Mesodermal cell (in vitro differentiated cells): ENCODE results near the gene RPN2.
A peak's percentile ranks its signal among the peaks of the same experiment; 100 is the strongest.

Experiments used
- H3K27ac ChIP-seq: 2 replicates; pipeline ENCODE4 v1.7.0; 2013; ENCODE audit warnings: mild to moderate bottlenecking, low read depth, low read length, moderate library complexity; ENCODE audit not compliant: severe bottlenecking
- H3K36me3 ChIP-seq: 2 replicates; pipeline ENCODE4 v1.7.1; 2013; ENCODE audit warnings: mild to moderate bottlenecking, low read length, moderate library complexity; ENCODE audit not compliant: control insufficient read depth, insufficient read depth
- H3K4me1 ChIP-seq: one replicate; pipeline ENCODE4 v1.7.1; 2013; ENCODE audit warnings: mild to moderate bottlenecking, low read length; ENCODE audit not compliant: insufficient read depth, control insufficient read depth, poor library complexity, severe bottlenecking
- H3K4me3 ChIP-seq: 2 replicates; pipeline ENCODE4 v1.7.0; 2013; ENCODE audit warnings: low read length, control low read depth, mild to moderate bottlenecking; ENCODE audit not compliant: insufficient read depth, poor library complexity, severe bottlenecking; ENCODE audit errors: extremely low read depth
- H3K9me3 ChIP-seq: 2 replicates; pipeline ENCODE4 v1.7.1; 2013; ENCODE audit warnings: mild to moderate bottlenecking, low read length, moderate library complexity; ENCODE audit not compliant: control insufficient read depth
- WGBS, 2 experiments: methylation state at CpG; one replicate each; pipeline ENCODE4 v1.1.5; 2013; ENCODE audit warnings: missing lambda C conversion rate in 2 of 2; ENCODE audit not compliant: insufficient coverage in 2 of 2; 5-methylcytosine and 5-hydroxymethylcytosine counted together

The RPN2 gene

GRCh38 chr20:37179683-37180524, 774 bp downstream of the RPN2 start:
- Histone ChIP-seq H3K9me3 (no peaks in the 10 kb centered on the region), H3K36me3 (peaks cover 39% of the 10 kb centered on the region), H3K4me3 (peak overlapping the region; percentile 89), H3K27ac (peak overlapping the region; percentile 100), H3K4me1 (peaks cover 6% of the 10 kb centered on the region)
- WGBS, 2 experiments: 1 to 19% methylated on average over 10 of the region's 15 CpGs

DNA sequence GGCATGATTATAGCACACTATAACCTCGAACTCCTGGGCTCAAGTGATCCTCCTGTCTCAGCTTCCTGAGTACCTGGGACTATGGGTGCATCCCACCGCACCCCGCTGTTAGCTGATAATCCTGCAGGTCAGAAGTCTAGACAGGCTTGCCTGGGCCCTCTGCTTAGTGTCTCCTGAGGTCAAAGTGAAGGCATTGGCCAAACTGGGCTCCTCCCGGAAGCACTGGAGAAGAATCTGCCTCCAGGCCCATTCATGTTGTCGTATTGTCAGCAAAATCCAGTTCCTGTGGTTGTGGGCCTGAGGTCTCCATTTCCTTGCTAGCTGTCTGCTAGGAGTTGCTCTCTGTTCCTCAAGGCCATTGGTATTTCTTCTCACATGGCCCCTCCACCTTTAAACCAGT, 6.6 kb downstream of the RPN2 start:
- Histone ChIP-seq H3K9me3 (no peaks in the 10 kb centered on the region), H3K4me1 (peaks cover under 1% of the 10 kb centered on the region), H3K36me3 (peaks cover 90% of the 10 kb centered on the region), H3K4me3 (no peak overlapping the region), H3K27ac (no peak overlapping the region)
- WGBS, 2 experiments: 94 to 98% methylated on average over 5 of the region's 5 CpGs

- Histone ChIP-seq H3K9me3 (no peaks in the 10 kb centered on the region), H3K36me3 (peaks cover 82% of the 10 kb centered on the region), H3K4me1 (peaks cover 4% of the 10 kb centered on the region), H3K27ac (no peak overlapping the region), H3K4me3 (no peak overlapping the region)
- 75 to 87% methylated on average over 4 to 6 of the region's 7 CpGs for WGBS, 2 experiments
Measured at GRCh38 chr20:37188787-37189186, 9.7 kb downstream of the RPN2 start.

DNA sequence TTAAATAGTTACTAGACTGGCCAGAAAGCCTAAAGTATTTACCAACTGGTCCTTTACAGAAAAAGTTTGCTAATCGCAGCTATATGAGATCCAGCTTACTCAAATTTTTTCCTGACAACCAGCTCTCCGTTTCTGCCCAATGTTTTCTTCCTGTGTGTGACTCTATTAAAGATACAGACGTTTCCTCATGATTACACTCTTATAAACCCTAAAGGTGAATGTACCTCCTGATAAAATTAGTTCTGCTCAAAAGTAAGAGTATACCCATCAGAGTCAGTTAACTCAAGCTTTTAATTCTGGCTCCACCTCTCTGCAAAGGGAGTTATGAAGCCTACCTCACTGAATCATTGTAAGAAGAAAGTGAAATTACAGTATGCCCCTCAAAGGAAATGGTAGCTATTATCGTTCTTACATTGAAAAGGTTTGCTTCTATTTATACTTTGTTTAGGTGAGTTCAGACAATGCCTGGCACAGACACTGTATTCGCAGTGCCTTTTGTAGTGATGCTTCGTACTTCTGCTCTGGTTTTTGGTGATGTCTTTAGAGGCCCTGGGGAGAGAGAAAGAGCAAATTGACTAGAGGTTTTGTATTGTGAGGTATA, 10.4 kb downstream of the RPN2 start:
- peaks cover 78% of the 10 kb centered on the region for H3K36me3 ChIP-seq
- WGBS, 2 experiments: 96 to 98% methylated on average over 5 of the region's 6 CpGs
- no peak overlapping the region for H3K4me3 ChIP-seq
- H3K27ac ChIP-seq: no peak overlapping the region
- H3K9me3 ChIP-seq: no peaks in the 10 kb centered on the region
- H3K4me1 ChIP-seq: peaks cover 9% of the 10 kb centered on the region

GRCh38 chr20:37190354-37191112, 11.4 kb downstream of the RPN2 start:
- H3K27ac ChIP-seq: no peak overlapping the region
- WGBS, 2 experiments: 97 to 98% methylated on average over 3 to 5 of the region's 9 CpGs
- peaks cover 11% of the 10 kb centered on the region for H3K4me1 ChIP-seq
- H3K4me3 ChIP-seq: no peak overlapping the region
- no peaks in the 10 kb centered on the region for H3K9me3 ChIP-seq
- peaks cover 68% of the 10 kb centered on the region for H3K36me3 ChIP-seq

DNA sequence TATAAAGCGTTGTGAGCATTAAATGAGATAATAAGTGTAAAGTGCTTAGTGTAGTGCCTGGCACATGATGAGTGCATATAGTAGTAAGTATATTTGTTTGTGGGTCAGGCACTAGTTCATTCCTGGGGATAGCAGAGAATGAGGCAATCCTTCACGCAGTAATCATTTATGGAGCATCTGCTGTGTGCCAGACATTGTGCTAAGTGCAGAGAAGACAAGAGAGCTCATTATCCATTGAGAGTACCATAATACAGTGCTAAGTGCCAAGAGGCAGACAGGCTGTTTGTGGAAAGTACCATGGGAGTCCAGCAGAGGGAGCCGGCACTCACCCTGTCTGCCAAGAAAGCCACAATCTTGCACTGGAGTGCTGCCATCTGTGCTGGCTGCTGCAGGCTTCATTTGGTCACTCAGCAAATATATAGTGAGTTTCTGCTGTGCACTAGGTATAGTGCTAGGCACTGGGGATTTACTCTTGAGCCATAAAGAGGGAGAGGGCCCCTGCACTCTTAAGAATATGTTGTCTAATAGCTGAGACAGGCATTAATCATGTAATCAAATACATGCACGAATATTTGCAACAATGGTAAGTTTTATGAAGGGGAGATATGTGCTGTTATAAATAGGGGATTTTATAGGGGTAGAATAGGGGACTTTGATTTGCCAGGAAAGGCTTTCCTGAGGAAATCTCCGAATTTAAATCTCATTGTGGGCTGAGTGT, 13.2 kb downstream of the RPN2 start:
- Histone ChIP-seq H3K9me3 (no peaks in the 10 kb centered on the region), H3K27ac (no peak overlapping the region)

DNA sequence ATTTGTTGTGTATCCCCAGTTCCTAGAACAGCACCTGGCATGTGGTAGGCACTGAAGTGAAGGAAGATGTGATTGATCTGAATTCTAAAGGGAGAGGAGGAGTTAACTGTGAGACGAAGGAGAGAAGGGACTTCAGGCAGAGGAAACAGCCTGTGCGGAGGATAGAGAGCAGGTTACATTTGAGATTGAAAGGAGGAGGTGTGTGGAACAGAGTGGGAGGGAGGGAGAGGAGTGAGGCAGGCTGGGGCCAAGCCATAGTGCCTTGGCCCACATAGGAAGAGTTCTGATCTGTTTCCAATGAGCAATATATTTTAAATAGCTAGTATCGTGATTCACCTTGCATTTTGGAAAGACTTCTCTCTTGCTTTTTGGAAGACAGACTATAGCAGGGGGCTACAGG, 14.1 kb downstream of the RPN2 start:
- H3K4me3 ChIP-seq: no peak overlapping the region
- 90 to 96% methylated on average over 3 of the region's 3 CpGs for WGBS, 2 experiments
- H3K27ac ChIP-seq: no peak overlapping the region
- peaks cover 11% of the 10 kb centered on the region for H3K4me1 ChIP-seq
- no peaks in the 10 kb centered on the region for H3K9me3 ChIP-seq
- peaks cover 69% of the 10 kb centered on the region for H3K36me3 ChIP-seq

More for the DNA sequence above, 13.2 kb downstream of the RPN2 start:
- H3K36me3 ChIP-seq: peaks cover 68% of the 10 kb centered on the region
- H3K4me1 ChIP-seq: peaks cover 11% of the 10 kb centered on the region
- no peak overlapping the region for H3K4me3 ChIP-seq
- WGBS, 2 experiments: 33 to 54% methylated on average over 3 to 4 of the region's 5 CpGs

DNA sequence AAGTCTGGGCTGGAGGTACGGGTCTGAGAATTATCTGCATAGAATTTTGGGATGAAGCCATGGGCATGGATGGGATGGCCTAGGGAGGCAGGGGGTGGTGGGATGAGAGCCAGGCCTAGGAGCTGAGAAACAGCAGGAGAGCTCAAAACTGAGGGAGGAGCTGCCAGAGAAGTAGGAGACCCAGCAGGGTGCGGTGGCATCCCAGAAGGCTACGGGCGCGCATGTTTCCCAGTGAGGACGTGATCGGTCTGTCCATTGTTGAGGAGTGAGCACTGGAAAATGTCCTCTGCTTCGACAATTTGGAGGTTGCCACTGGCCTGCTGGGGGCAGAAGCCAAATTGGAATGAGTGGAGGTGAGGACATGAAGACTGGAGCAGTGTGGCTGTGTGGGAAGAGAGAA, 14.7 kb downstream of the RPN2 start:
- no peak overlapping the region for H3K27ac ChIP-seq

DNA sequence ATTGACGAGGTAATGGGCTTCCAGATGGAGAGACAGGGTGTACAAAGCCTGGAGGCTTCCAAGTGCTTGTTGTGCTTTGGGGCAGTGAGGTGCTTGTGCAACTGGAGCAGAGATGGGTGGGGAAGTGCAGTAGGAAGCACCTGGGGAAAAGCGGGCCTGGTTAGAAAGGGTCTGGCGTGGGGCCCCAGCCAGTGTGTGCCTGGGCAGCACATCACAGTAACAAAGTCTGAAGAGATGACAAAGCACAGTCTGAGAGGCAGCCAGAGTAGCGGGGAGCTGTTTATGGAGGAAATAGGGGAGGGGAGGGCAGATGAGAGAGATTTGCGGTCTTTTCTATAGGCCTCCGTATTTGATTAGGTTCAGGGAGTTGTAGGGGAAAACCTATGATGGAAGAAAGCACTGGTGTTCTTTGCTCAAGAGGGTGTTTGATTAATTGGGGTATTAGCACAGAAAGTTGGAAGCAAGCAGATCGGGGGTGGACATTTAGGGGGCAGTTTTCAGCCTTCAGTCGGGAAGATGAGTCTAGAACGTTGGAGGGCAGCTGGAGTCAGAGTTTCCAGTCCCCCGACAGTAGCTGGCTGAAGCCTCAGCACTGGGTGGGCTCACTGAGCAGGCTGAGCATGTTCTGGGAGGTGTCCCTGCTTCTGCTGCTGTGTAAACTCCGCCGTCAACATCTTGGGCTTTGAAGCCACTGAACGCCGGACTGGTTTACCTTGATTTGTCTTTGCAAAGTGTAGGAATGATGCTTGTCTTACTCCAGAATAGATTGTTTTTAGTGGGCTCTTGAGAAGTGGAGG, 15.7 kb downstream of the RPN2 start:
- 76 to 80% methylated on average over 13 to 14 of the region's 14 CpGs for WGBS, 2 experiments
- Histone ChIP-seq H3K4me3 (no peak overlapping the region), H3K36me3 (peaks cover 69% of the 10 kb centered on the region), H3K9me3 (no peaks in the 10 kb centered on the region), H3K4me1 (peaks cover 11% of the 10 kb centered on the region), H3K27ac (peak overlapping the region; percentile 68)

More for the DNA sequence above, 14.7 kb downstream of the RPN2 start:
- 92 to 98% methylated on average over 8 of the region's 8 CpGs for WGBS, 2 experiments
- Histone ChIP-seq H3K36me3 (peaks cover 69% of the 10 kb centered on the region), H3K4me3 (no peak overlapping the region), H3K4me1 (peaks cover 11% of the 10 kb centered on the region), H3K9me3 (no peaks in the 10 kb centered on the region)
